ENCODE measurements around the gene FSIP1. TPM values are rescaled to one million over a fixed set of nuclear protein-coding genes. Genes with fewer than 3 reads are reported as not detected.

The FSIP1 gene
- total RNA-seq, 4 donors from 2014 or later: 0.38 to 0.91 (median 0.57) TPM; not detected in 1

- Histone ChIP-seq H3K36me3 (peaks cover 1 to 76% (median 30%) of the 10 kb centered on the region in 3 donors), H3K4me1 (peaks cover 0 to 19% (median 7%) of the 10 kb centered on the region in 3 donors), H3K9me3 (no peaks in the 10 kb centered on the region), H3K27ac (no peak overlapping the region), H3K4me3 (no peak overlapping the region), H3K27me3 (no peaks in the 10 kb centered on the region)
- intact Hi-C loops (cut with DNase I): no loop called here
- TF ChIP-seq CTCF (IDR thresholded peaks at IDR 0.05) (peak in 2 of 6 experiments; percentile 18 to 21), POLR2A (IDR thresholded peaks at IDR 0.05) (no peak)
- 62 to 82% methylated on average over 7 of the region's 7 CpGs for WGBS, 2 donors
- DNase-seq: no peak
Measured at GRCh38 chr15:39593656-39594445, 188.8 kb downstream of the FSIP1 start.

GRCh38 chr15:39593071-39593655 is 189.5 kb downstream of the FSIP1 start:
- H3K27ac ChIP-seq: no peak overlapping the region
- WGBS, 2 donors: 88 to 89% methylated on average over 10 to 11 of the region's 15 CpGs
- H3K4me3 ChIP-seq: no peak overlapping the region
- H3K4me1 ChIP-seq: peaks cover 0 to 26% (median 7%) of the 10 kb centered on the region in 3 donors
- TF ChIP-seq CTCF (IDR thresholded peaks at IDR 0.05) (no peak), POLR2A (IDR thresholded peaks at IDR 0.05) (no peak)
- H3K9me3 ChIP-seq: no peaks in the 10 kb centered on the region
- DNase-seq: no peak
- intact Hi-C loops (cut with DNase I): no loop called here
- no peaks in the 10 kb centered on the region for H3K27me3 ChIP-seq
- peaks cover 7 to 83% (median 37%) of the 10 kb centered on the region in 3 donors for H3K36me3 ChIP-seq

- Histone ChIP-seq H3K4me1 (peaks cover 0 to 32% (median 10%) of the 10 kb centered on the region in 3 donors), H3K36me3 (peaks cover 7 to 90% (median 39%) of the 10 kb centered on the region in 3 donors), H3K4me3 (no peak overlapping the region), H3K9me3 (no peaks in the 10 kb centered on the region), H3K27me3 (no peaks in the 10 kb centered on the region), H3K27ac (no peak overlapping the region)
- intact Hi-C loops (cut with DNase I): no loop called here
- no peak for DNase-seq
- no peak for TF ChIP-seq CTCF (IDR thresholded peaks at IDR 0.05)
- TF ChIP-seq POLR2A (IDR thresholded peaks at IDR 0.05): no peak
- 67 to 82% methylated on average over 6 of the region's 6 CpGs for WGBS, 2 donors
Measured at GRCh38 chr15:39592500-39592899, 190.1 kb downstream of the FSIP1 start.

- Histone ChIP-seq H3K36me3 (peaks cover 7 to 96% (median 45%) of the 10 kb centered on the region in 3 donors), H3K4me1 (peaks cover 0 to 38% (median 14%) of the 10 kb centered on the region in 3 donors), H3K27ac (no peak overlapping the region), H3K9me3 (no peaks in the 10 kb centered on the region), H3K4me3 (no peak overlapping the region), H3K27me3 (no peaks in the 10 kb centered on the region)
- TF ChIP-seq CTCF (IDR thresholded peaks at IDR 0.05): no peak
- TF ChIP-seq POLR2A (IDR thresholded peaks at IDR 0.05): no peak
- no peak for DNase-seq
- intact Hi-C loops (cut with DNase I): no loop called here
- WGBS, 2 donors: 72 to 87% methylated on average over 2 of the region's 2 CpGs
Measured at GRCh38 chr15:39591896-39592315, 190.7 kb downstream of the FSIP1 start.
